Measurements from ENCODE around the gene TMEM242.

Gene TMEM242

DNA sequence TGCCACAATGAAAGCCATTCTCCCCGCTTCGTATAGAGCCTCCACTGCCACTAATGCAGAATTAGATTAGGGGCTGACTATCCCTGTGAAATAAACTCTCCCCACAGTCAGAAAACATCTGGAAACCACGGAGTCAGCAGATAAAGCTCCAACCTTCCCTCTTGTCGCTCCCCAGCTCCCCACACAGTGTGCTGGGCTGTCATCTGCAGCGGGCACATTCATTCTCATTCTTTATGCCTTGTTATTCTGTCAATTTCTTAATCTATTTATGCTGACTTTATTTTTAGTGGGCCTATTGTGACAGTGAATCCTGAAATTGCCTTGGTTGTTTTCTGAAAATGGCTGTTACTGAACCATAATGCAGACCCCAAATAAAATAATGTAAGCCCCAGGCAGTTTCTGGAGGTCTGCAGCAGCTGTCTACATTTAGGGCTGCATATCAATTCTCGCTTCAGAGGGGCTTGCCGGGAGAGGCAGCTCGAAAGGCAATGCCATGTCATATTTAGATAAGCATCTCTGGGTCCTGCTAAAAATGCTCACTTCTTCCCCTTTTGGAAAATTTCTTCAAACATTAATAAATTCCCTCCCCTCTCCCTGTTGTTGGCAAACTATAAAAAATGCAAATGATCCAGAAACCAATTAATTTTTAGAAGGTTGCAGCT lies 71.6 kb downstream of the TMEM242 start:
- Mint-ChIP-seq H3K36me3 (ENCODE audit: insufficient read depth) (no peaks in the 10 kb centered on the region), H3K27me3 (peaks cover 50% of the 10 kb centered on the region), H3K4me1 (peaks cover 17% of the 10 kb centered on the region), H3K4me3 (no peak overlapping the region), H3K9me3 (no peaks in the 10 kb centered on the region), H3K27ac (ENCODE audit: low read depth) (no peak overlapping the region)
- ATAC-seq (replicated peaks; ENCODE audit: extremely low read depth, poor library complexity, severe bottlenecking) (no peak), DNase-seq (ENCODE audit: low spot score in 2 of 2) (no peak)

DNA sequence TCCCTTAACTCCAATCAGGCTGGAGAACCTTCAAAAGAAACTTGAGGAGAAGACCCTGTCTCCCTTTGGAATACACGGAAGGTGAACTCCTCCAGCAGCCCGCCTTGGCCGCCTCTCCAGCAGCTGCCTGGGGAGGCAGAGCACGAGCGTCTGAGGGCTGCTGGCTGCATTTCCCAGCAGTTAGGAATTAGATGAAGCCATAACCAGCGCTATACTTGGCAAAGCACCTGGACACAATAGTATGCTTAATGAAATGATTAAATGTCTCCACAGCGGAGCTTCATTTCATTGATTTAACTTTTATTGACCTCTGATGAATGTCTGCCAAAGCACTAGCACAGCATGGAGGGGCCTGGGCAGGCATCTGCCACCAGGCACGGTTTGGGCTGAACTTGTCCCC lies 73.5 kb downstream of the TMEM242 start:
- Mint-ChIP-seq H3K36me3 (ENCODE audit: insufficient read depth) (no peaks in the 10 kb centered on the region), H3K27ac (ENCODE audit: low read depth) (no peak overlapping the region), H3K4me3 (no peak overlapping the region), H3K9me3 (no peaks in the 10 kb centered on the region), H3K4me1 (peaks cover 8% of the 10 kb centered on the region), H3K27me3 (peaks cover 36% of the 10 kb centered on the region)
- no peak for DNase-seq (ENCODE audit: low spot score in 2 of 2)
- ATAC-seq (replicated peaks; ENCODE audit: extremely low read depth, poor library complexity, severe bottlenecking) = no peak

DNA sequence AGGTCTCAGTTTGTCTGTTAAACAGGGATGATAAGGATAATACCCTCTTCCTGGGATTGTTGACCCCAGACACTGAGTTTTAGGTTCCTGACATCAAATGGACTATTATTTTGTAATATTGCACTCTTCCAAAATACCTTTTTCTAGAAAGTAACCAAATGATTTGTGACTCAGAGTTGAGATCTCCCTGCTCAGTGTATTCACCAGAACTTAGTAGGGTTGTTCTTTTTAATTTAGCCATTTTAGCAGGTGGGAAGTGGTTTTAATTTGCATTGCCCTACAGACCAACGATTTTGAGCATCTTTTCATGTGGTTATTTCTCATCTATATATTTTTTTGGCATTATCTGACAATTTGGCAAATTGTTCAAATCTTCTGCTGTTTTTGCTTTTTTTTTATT lies 75.1 kb downstream of the TMEM242 start:
- ATAC-seq (replicated peaks; ENCODE audit: extremely low read depth, poor library complexity, severe bottlenecking) = no peak
- Mint-ChIP-seq H3K36me3 (ENCODE audit: insufficient read depth) (no peaks in the 10 kb centered on the region), H3K27me3 (peaks cover 39% of the 10 kb centered on the region), H3K27ac (ENCODE audit: low read depth) (no peak overlapping the region), H3K4me3 (no peak overlapping the region), H3K9me3 (peaks cover 5% of the 10 kb centered on the region), H3K4me1 (peaks cover 6% of the 10 kb centered on the region)
- DNase-seq (ENCODE audit: low spot score in 2 of 2) = no peak

- H3K9me3 Mint-ChIP-seq = peaks cover 5% of the 10 kb centered on the region
- no peaks in the 10 kb centered on the region for H3K36me3 Mint-ChIP-seq (ENCODE audit: insufficient read depth)
- ATAC-seq (replicated peaks; ENCODE audit: extremely low read depth, poor library complexity, severe bottlenecking) (no peak), DNase-seq (ENCODE audit: low spot score in 2 of 2) (no peak)
- no peak overlapping the region for H3K4me3 Mint-ChIP-seq
- H3K27ac Mint-ChIP-seq (ENCODE audit: low read depth) = no peak overlapping the region
- H3K27me3 Mint-ChIP-seq = peaks cover 44% of the 10 kb centered on the region
- H3K4me1 Mint-ChIP-seq = peaks cover 10% of the 10 kb centered on the region
Measured at GRCh38 chr6:157246771-157247484, 76.4 kb downstream of the TMEM242 start.

- H3K4me1 Mint-ChIP-seq = peaks cover 10% of the 10 kb centered on the region
- H3K9me3 Mint-ChIP-seq = peaks cover 5% of the 10 kb centered on the region
Measured at GRCh38 chr6:157246048-157246630, 77.2 kb downstream of the TMEM242 start.

GRCh38 chr6:157245436-157245835 lies 77.9 kb downstream of the TMEM242 start:
- no peak overlapping the region for H3K27ac Mint-ChIP-seq (ENCODE audit: low read depth)
- DNase-seq (ENCODE audit: low spot score in 2 of 2) = no peak
- ATAC-seq (replicated peaks; ENCODE audit: extremely low read depth, poor library complexity, severe bottlenecking) = no peak
- H3K27me3 Mint-ChIP-seq = peaks cover 42% of the 10 kb centered on the region
- H3K36me3 Mint-ChIP-seq (ENCODE audit: insufficient read depth) = no peaks in the 10 kb centered on the region
- H3K9me3 Mint-ChIP-seq = peaks cover 5% of the 10 kb centered on the region
- H3K4me3 Mint-ChIP-seq = no peak overlapping the region
- peaks cover 10% of the 10 kb centered on the region for H3K4me1 Mint-ChIP-seq

More at GRCh38 chr6:157246048-157246630, 77.2 kb downstream of the TMEM242 start:
- no peak overlapping the region for H3K4me3 Mint-ChIP-seq
- DNase-seq (ENCODE audit: low spot score in 2 of 2) (no peak), ATAC-seq (replicated peaks; ENCODE audit: extremely low read depth, poor library complexity, severe bottlenecking) (no peak)
- peaks cover 42% of the 10 kb centered on the region for H3K27me3 Mint-ChIP-seq
- H3K27ac Mint-ChIP-seq (ENCODE audit: low read depth) = no peak overlapping the region
- H3K36me3 Mint-ChIP-seq (ENCODE audit: insufficient read depth) = no peaks in the 10 kb centered on the region

DNA sequence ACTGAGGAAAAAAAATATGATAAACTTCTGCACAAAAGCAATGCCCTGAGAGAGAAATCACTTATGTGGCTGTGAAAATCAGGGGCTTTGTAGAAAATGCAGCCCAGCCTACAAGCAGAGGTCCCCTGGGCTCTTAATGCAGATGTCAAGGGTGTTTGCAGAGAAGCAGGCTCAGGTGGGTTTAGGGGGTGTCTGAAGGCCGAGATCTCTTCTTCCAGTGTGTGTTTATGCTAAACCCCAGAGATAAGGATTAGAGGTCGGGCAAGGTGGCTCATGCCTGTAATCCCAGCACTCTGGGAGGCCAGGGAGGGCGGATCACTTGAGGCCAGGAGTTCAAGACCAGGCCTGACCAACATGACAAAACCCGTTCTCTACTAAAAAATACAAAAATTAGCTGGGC lies 78.5 kb downstream of the TMEM242 start:
- Mint-ChIP-seq H3K4me1 (peaks cover 10% of the 10 kb centered on the region), H3K27ac (ENCODE audit: low read depth) (no peak overlapping the region), H3K9me3 (peaks cover 5% of the 10 kb centered on the region), H3K27me3 (peaks cover 42% of the 10 kb centered on the region), H3K4me3 (no peak overlapping the region), H3K36me3 (ENCODE audit: insufficient read depth) (no peaks in the 10 kb centered on the region)
- no peak for ATAC-seq (replicated peaks; ENCODE audit: extremely low read depth, poor library complexity, severe bottlenecking)
- no peak for DNase-seq (ENCODE audit: low spot score in 2 of 2)

- ATAC-seq (replicated peaks; ENCODE audit: extremely low read depth, poor library complexity, severe bottlenecking) (no peak), DNase-seq (ENCODE audit: low spot score in 2 of 2) (no peak)
- H3K4me1 Mint-ChIP-seq = peaks cover 10% of the 10 kb centered on the region
- H3K36me3 Mint-ChIP-seq (ENCODE audit: insufficient read depth) = no peaks in the 10 kb centered on the region
- no peak overlapping the region for H3K27ac Mint-ChIP-seq (ENCODE audit: low read depth)
- H3K27me3 Mint-ChIP-seq = peaks cover 42% of the 10 kb centered on the region
- H3K9me3 Mint-ChIP-seq = peaks cover 5% of the 10 kb centered on the region
- no peak overlapping the region for H3K4me3 Mint-ChIP-seq
Measured at GRCh38 chr6:157244175-157244574, 79.1 kb downstream of the TMEM242 start.

DNA sequence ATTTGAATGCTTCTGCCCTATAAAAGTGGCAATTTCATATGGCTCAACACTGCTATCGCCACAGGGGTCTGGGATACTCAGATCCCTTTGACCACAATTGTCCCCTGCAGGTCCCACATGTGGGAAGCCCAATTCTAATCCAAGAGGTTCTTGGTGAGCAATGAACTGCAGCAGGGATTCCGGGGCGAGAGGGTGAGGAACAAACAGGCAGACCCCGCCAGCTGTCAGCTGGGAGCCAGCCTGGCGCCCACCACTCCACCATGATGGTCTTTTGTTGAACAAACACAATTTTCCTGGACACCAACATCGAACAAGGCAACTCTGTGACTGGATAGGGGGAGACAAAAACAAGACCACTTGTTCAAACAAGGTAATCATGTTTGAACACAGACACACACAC lies 80.5 kb downstream of the TMEM242 start:
- no peak overlapping the region for H3K4me3 Mint-ChIP-seq
- ATAC-seq (replicated peaks; ENCODE audit: extremely low read depth, poor library complexity, severe bottlenecking) = no peak

DNA sequence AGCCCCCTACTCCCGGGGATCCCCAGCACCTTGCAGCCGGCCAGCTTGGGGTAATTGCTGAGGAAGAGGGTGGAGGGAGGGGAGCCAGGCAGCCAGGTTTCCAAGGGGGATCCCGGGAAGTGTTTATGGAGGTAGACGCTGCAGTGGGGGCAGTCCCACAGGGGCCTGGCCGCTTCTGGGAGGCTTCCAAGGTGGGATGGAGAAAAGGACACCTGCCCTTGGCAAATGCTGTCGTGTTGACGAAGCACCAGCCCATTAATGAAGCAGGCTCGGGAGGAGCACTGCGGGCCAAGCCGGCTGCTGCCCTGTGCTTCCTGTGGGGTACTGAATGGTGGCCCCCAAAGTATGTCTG lies 82.4 kb downstream of the TMEM242 start:
- H3K9me3 Mint-ChIP-seq = peaks cover 11% of the 10 kb centered on the region
- H3K4me3 Mint-ChIP-seq = no peak overlapping the region
- no peak overlapping the region for H3K27ac Mint-ChIP-seq (ENCODE audit: low read depth)
- ATAC-seq (replicated peaks; ENCODE audit: extremely low read depth, poor library complexity, severe bottlenecking) (no peak), DNase-seq (ENCODE audit: low spot score in 2 of 2) (no peak)
- peaks cover 10% of the 10 kb centered on the region for H3K4me1 Mint-ChIP-seq
- H3K27me3 Mint-ChIP-seq = peaks cover 34% of the 10 kb centered on the region
- peaks cover 6% of the 10 kb centered on the region for H3K36me3 Mint-ChIP-seq (ENCODE audit: insufficient read depth)

More for the DNA sequence above, 80.5 kb downstream of the TMEM242 start:
- peaks cover 10% of the 10 kb centered on the region for H3K4me1 Mint-ChIP-seq
- H3K27ac Mint-ChIP-seq (ENCODE audit: low read depth) = no peak overlapping the region
- DNase-seq (ENCODE audit: low spot score in 2 of 2) = no peak
- peaks cover 42% of the 10 kb centered on the region for H3K27me3 Mint-ChIP-seq
- peaks cover 11% of the 10 kb centered on the region for H3K9me3 Mint-ChIP-seq
- H3K36me3 Mint-ChIP-seq (ENCODE audit: insufficient read depth) = peaks cover 4% of the 10 kb centered on the region

- Mint-ChIP-seq H3K27me3 (peaks cover 40% of the 10 kb centered on the region), H3K9me3 (peaks cover 11% of the 10 kb centered on the region), H3K4me3 (no peak overlapping the region), H3K36me3 (ENCODE audit: insufficient read depth) (peaks cover 9% of the 10 kb centered on the region), H3K27ac (ENCODE audit: low read depth) (no peak overlapping the region), H3K4me1 (peaks cover 16% of the 10 kb centered on the region)
- DNase-seq (ENCODE audit: low spot score in 2 of 2) (no peak), ATAC-seq (replicated peaks; ENCODE audit: extremely low read depth, poor library complexity, severe bottlenecking) (no peak)
Measured at GRCh38 chr6:157240059-157240959, 83.0 kb downstream of the TMEM242 start.

- H3K4me1 Mint-ChIP-seq = peaks cover 20% of the 10 kb centered on the region
- H3K9me3 Mint-ChIP-seq = peaks cover 11% of the 10 kb centered on the region
- peaks cover 9% of the 10 kb centered on the region for H3K36me3 Mint-ChIP-seq (ENCODE audit: insufficient read depth)
- H3K4me3 Mint-ChIP-seq = no peak overlapping the region
- peaks cover 46% of the 10 kb centered on the region for H3K27me3 Mint-ChIP-seq
- H3K27ac Mint-ChIP-seq (ENCODE audit: low read depth) = no peak overlapping the region
- DNase-seq (ENCODE audit: low spot score in 2 of 2) (no peak), ATAC-seq (replicated peaks; ENCODE audit: extremely low read depth, poor library complexity, severe bottlenecking) (no peak)
Measured at GRCh38 chr6:157239671-157240058, 83.7 kb downstream of the TMEM242 start.

Data from central memory CD8-positive, alpha-beta T cell (primary cell).